ENCODE results near the gene SPINK1.
"Not testable (repeated sequence)": the region's sequence is repeated elsewhere in the genome, so short reads cannot be mapped to it uniquely, and the experiment has no call there.

SPINK1 gene

DNA sequence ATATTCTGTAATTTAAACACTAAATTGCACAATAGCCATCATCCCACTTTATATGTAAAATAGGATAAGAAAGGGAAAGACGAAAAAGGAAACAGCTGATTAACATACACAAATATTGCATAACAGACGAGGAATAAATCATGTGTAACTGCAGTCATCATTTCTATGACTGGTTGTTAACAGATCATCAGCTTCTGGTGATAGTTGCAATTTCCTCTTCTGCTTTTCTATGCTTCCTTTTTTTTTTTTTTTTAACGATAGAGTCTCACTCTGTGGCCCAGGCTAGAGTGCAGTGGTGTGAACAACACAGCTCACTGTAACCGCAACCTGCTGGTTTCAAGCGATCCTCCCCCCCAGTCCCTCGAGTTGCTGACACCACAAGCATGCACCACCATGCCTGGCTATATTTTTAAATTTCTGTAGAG, 26.4 kb downstream of the SPINK1 start:
- TF ChIP-seq, protein P1, sequence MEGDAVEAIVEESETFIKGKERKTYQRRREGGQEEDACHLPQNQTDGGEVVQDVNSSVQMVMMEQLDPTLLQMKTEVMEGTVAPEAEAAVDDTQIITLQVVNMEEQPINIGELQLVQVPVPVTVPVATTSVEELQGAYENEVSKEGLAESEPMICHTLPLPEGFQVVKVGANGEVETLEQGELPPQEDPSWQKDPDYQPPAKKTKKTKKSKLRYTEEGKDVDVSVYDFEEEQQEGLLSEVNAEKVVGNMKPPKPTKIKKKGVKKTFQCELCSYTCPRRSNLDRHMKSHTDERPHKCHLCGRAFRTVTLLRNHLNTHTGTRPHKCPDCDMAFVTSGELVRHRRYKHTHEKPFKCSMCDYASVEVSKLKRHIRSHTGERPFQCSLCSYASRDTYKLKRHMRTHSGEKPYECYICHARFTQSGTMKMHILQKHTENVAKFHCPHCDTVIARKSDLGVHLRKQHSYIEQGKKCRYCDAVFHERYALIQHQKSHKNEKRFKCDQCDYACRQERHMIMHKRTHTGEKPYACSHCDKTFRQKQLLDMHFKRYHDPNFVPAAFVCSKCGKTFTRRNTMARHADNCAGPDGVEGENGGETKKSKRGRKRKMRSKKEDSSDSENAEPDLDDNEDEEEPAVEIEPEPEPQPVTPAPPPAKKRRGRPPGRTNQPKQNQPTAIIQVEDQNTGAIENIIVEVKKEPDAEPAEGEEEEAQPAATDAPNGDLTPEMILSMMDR (IDR thresholded peaks at IDR 0.05; ENCODE audit: low read depth, low read length): no peak
- no peaks in the 10 kb centered on the region for H3K36me3 ChIP-seq
- no peak overlapping the region for H3K4me3 ChIP-seq (ENCODE audit: low read depth, low read length)
- no peak overlapping the region for H3K27ac ChIP-seq
- no peaks in the 10 kb centered on the region for H3K9me3 ChIP-seq (ENCODE audit: severe bottlenecking)
- no peak for DNase-seq
- H3K27me3 ChIP-seq (ENCODE audit: insufficient read depth, low read depth, severe bottlenecking): no peaks in the 10 kb centered on the region

DNA sequence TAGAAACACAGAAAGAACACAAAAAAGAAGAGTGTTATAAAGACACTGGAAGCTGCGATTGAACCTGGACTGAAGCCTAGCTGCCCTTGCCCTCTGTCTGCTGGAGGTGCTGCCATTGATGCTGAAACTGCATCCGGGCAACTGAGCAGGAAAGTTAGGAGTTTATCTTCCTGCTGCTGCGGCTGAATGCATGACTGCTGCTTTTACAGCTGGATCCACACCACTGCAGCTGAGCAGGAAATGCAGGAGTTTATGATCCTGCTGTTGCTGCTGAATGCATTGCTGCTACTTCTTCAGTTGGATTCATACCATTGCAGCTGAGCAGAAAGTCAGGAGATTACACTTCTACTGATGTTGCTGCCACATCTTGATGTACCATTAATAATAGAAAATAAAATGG, 27.1 kb downstream of the SPINK1 start:
- no peak for DNase-seq
- TF ChIP-seq, protein P1 (IDR thresholded peaks at IDR 0.05; ENCODE audit: low read depth, low read length): no peak
- Histone ChIP-seq H3K36me3 (no peaks in the 10 kb centered on the region), H3K27me3 (ENCODE audit: insufficient read depth, low read depth, severe bottlenecking) (no peaks in the 10 kb centered on the region), H3K4me3 (ENCODE audit: low read depth, low read length) (no peak overlapping the region), H3K9me3 (ENCODE audit: severe bottlenecking) (no peaks in the 10 kb centered on the region), H3K27ac (no peak overlapping the region)

DNA sequence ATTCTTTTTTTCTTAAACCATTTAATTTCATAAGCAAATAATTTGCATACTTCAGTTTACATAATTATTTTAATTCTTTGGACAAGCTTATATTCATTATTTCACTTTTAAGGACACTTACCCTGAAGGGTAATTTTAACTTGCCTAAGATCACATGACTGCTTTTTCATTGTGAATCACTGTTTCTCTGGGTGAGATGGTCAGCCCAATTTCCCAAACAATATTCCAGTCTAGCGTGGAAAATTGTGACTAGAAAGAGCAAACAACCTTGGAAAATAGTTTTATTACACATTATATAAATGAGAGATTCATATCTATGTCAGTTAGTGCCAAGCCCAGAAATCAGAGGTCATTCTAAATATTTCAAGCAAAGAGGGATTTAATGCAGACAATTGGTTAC, 27.5 kb downstream of the SPINK1 start:
- H3K27ac ChIP-seq: no peak overlapping the region
- no peaks in the 10 kb centered on the region for H3K36me3 ChIP-seq
- H3K27me3 ChIP-seq (ENCODE audit: insufficient read depth, low read depth, severe bottlenecking): no peaks in the 10 kb centered on the region
- no peak overlapping the region for H3K4me3 ChIP-seq (ENCODE audit: low read depth, low read length)
- DNase-seq: no peak
- H3K9me3 ChIP-seq (ENCODE audit: severe bottlenecking): no peaks in the 10 kb centered on the region
- TF ChIP-seq, protein P1 (IDR thresholded peaks at IDR 0.05; ENCODE audit: low read depth, low read length): no peak

DNA sequence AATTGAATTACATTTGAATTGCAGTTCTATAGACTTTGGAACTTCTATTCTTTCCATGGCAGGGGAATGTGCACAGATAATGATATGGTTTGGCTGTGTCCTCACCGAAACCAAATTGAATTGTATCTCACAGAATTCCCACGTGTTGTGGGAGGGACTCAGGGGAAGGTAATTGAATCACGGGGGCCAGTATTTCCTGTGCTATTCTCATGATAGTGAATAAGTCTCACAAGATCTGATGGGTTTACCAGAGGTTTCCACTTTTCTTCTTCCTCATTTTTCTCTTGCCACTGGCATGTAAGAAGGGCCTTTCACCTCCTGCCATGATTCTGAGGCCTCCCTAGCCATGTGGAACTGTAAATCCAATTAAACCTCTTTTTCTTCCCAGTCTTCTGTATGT, 28.3 kb downstream of the SPINK1 start:
- H3K27ac ChIP-seq; H3K36me3 ChIP-seq; H3K4me3 ChIP-seq (ENCODE audit: low read depth, low read length); DNase-seq; H3K9me3 ChIP-seq (ENCODE audit: severe bottlenecking); H3K27me3 ChIP-seq (ENCODE audit: insufficient read depth, low read depth, severe bottlenecking): not testable (repeated sequence)

DNA sequence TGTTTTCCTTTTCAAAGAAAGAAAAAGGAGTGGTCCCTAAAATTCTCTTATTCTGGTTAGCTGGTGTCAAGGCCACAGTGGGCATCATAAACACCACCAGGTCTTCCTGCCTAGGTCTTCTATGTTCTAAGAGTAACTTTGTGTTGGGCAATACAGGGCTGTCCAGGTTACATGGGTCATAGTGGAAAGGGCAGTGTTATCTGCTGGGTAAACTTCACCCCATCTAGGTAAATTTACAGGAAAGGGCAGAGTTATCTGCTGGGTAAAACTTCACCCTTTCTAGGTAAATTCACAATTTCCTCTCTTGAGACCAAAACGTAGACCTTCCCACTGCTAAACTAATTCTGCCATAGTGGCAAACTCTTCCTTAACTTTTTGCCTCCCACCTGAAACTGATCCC, 30.0 kb downstream of the SPINK1 start:
- no peak overlapping the region for H3K27ac ChIP-seq
- H3K4me3 ChIP-seq (ENCODE audit: low read depth, low read length): no peak overlapping the region
- no peaks in the 10 kb centered on the region for H3K27me3 ChIP-seq (ENCODE audit: insufficient read depth, low read depth, severe bottlenecking)
- TF ChIP-seq, protein P1 (IDR thresholded peaks at IDR 0.05; ENCODE audit: low read depth, low read length): no peak
- H3K9me3 ChIP-seq (ENCODE audit: severe bottlenecking): no peaks in the 10 kb centered on the region
- no peaks in the 10 kb centered on the region for H3K36me3 ChIP-seq
- no peak for DNase-seq

DNA sequence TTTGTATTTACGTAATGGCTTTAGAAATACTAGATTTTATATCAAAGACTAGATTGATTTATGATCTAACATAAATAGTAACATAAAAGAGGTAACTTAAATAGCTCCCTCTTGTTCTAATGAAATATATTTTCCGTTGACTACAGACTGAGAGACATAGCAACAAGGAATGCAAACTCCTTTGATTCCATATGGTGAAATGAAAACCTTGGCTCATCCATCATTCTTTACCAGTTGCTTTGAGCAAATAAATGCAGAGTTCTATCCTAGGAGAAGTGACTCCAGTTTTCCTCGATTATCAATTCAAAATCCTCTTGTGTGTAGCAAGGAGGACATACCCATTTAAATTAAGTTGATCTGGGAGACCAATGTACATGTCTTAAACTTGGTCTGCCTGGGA, 31.0 kb downstream of the SPINK1 start:
- TF ChIP-seq, protein P1 (IDR thresholded peaks at IDR 0.05; ENCODE audit: low read depth, low read length): no peak
- Histone ChIP-seq H3K4me3 (ENCODE audit: low read depth, low read length) (no peak overlapping the region), H3K27me3 (ENCODE audit: insufficient read depth, low read depth, severe bottlenecking) (no peaks in the 10 kb centered on the region), H3K36me3 (no peaks in the 10 kb centered on the region), H3K27ac (no peak overlapping the region), H3K9me3 (ENCODE audit: severe bottlenecking) (no peaks in the 10 kb centered on the region)
- DNase-seq: no peak
